ENCODE results near the gene CERS3.

GRCh38 chr15:100520132-100520921 is 8.4 kb downstream of the CERS3 start:
- TF ChIP-seq, protein P1, sequence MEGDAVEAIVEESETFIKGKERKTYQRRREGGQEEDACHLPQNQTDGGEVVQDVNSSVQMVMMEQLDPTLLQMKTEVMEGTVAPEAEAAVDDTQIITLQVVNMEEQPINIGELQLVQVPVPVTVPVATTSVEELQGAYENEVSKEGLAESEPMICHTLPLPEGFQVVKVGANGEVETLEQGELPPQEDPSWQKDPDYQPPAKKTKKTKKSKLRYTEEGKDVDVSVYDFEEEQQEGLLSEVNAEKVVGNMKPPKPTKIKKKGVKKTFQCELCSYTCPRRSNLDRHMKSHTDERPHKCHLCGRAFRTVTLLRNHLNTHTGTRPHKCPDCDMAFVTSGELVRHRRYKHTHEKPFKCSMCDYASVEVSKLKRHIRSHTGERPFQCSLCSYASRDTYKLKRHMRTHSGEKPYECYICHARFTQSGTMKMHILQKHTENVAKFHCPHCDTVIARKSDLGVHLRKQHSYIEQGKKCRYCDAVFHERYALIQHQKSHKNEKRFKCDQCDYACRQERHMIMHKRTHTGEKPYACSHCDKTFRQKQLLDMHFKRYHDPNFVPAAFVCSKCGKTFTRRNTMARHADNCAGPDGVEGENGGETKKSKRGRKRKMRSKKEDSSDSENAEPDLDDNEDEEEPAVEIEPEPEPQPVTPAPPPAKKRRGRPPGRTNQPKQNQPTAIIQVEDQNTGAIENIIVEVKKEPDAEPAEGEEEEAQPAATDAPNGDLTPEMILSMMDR (IDR thresholded peaks at IDR 0.05; ENCODE audit: low read depth, low read length, missing input control) = no peak
- TF ChIP-seq YY1 (IDR thresholded peaks at IDR 0.05) = no peak
- TF ChIP-seq TAF1 (conservative IDR thresholded peaks at IDR 0.05) = no peak
- no peak for TF ChIP-seq REST (IDR thresholded peaks at IDR 0.05)
- TF ChIP-seq, protein P2, sequence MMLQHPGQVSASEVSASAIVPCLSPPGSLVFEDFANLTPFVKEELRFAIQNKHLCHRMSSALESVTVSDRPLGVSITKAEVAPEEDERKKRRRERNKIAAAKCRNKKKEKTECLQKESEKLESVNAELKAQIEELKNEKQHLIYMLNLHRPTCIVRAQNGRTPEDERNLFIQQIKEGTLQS (IDR thresholded peaks at IDR 0.05) = no peak
- TF ChIP-seq HNF4G (IDR thresholded peaks at IDR 0.05) = no peak
- TF ChIP-seq RAD21 (IDR thresholded peaks at IDR 0.05) = no peak
- no peak for TF ChIP-seq SP1 (IDR thresholded peaks at IDR 0.05)
- TF ChIP-seq, protein P3, sequence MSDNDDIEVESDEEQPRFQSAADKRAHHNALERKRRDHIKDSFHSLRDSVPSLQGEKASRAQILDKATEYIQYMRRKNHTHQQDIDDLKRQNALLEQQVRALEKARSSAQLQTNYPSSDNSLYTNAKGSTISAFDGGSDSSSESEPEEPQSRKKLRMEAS (IDR thresholded peaks at IDR 0.05) = no peak
- no peak for TF ChIP-seq EGR1 (IDR thresholded peaks at IDR 0.05; ENCODE audit: low read depth in 2 of 2)
- TF ChIP-seq GABPA (IDR thresholded peaks at IDR 0.05 in 1 of 2, conservative IDR thresholded peaks at IDR 0.05 in 1 of 2) = no peak
- TF ChIP-seq ZBTB33 (IDR thresholded peaks at IDR 0.05) = no peak
- TF ChIP-seq NR2F2 (IDR thresholded peaks at IDR 0.05) = no peak

Measured in liver (tissue), 3 donors.